K562 (cell line): ENCODE results near the gene MLIP. TPM values are rescaled to one million over a fixed set of nuclear protein-coding genes. Genes with fewer than 3 reads are reported as not detected.

Experiments
- ATAC-seq: fragments of 200-7000 bp; cut with Tn5 transposase; 3 replicates; pipeline ENCODE4 v1.9.1; 2020; ENCODE audit warnings: moderate library complexity
- BruUV-seq: library from RNA; stranded (reverse); fragments of 400-500 nt; replicated peaks from 2 replicates; lab custom pipeline; 2021; lab: Mats Ljungman, UMichigan
- CTCF ChIA-PET: fragments of 300-600 bp; formaldehyde crosslinking; extraction: SDS; loops from one replicate; lab custom pipeline; 2021; ENCODE audit warnings: low intra/inter-chr PET ratio; lab: Yijun Ruan, JAX
- POLR2A ChIA-PET: fragments of 300-600, 350-650 bp; sonication (Branson Sonifier 250); formaldehyde crosslinking; extraction: SDS; loops from one replicate; lab custom pipeline; 2021; ENCODE audit warnings: antibody characterized with exemption, inconsistent platforms; lab: Yijun Ruan, JAX
- DNase-seq, 4 experiments: peaks; one replicate each; pipeline versions ENCODE4 v3.0.0 to v3.0.0-alpha.2; 2011 to 2018; ENCODE audit warnings: low spot score in 3 of 4, mixed read lengths in 3 of 4; ENCODE audit errors: extremely low read depth in 1 of 4
- FAIRE-seq: peaks from 2 replicates; lab custom pipeline; 2011; peaks lifted over from hg19 to GRCh38; lab: Jason Lieb, UNC
- H2AFZ ChIP-seq: 2 replicates; pipeline ENCODE4 v1.6.0; 2011; ENCODE audit warnings: low read depth, low read length, control low read depth, inconsistent platforms
- H3K27ac ChIP-seq: fragments of 200-600 bp; 3 replicates; pipeline ENCODE4 v1.8.0; 2011; ENCODE audit warnings: low read depth, mild to moderate bottlenecking, control low read depth, inconsistent platforms, low read length, moderate library complexity, mixed read lengths; ENCODE audit errors: extremely low read depth
- H3K27me3 ChIP-seq, 2 experiments: fragments of 300-600 bp in 1 of 2; 2 replicates in 1 of 2; 3 replicates in 1 of 2; pipeline versions ENCODE4 v1.6.0 to v1.8.0; 2011; ENCODE audit warnings: inconsistent platforms in 2 of 2, low read length in 2 of 2, mild to moderate bottlenecking in 1 of 2, mixed read lengths in 1 of 2, moderate library complexity in 1 of 2; ENCODE audit not compliant: control insufficient read depth in 2 of 2, insufficient read depth in 2 of 2
- H3K36me3 ChIP-seq: fragments of 300-600 bp; 3 replicates; pipeline ENCODE4 v1.8.0; 2011; ENCODE audit warnings: mild to moderate bottlenecking, low read length, inconsistent platforms; ENCODE audit not compliant: control insufficient read depth, insufficient read depth
- H3K4me1 ChIP-seq, 2 experiments: fragments of 200-600 bp in 1 of 2; replicated peaks in 1 of 2; 2 replicates in 1 of 2; 3 replicates in 1 of 2; pipeline versions ENCODE4 v1.5.1 to v1.8.0; 2011; ENCODE audit warnings: inconsistent platforms in 2 of 2, low read length in 2 of 2, mild to moderate bottlenecking in 1 of 2, mixed read lengths in 1 of 2, moderate library complexity in 1 of 2; ENCODE audit not compliant: control insufficient read depth in 2 of 2, insufficient read depth in 2 of 2
- H3K4me2 ChIP-seq: 2 replicates; pipeline ENCODE4 v1.6.1; 2011; ENCODE audit warnings: low read length, control low read depth, inconsistent platforms, mixed read lengths; ENCODE audit not compliant: insufficient read depth
- H3K4me3 ChIP-seq: fragments of 200-600 bp; sonication (generic), shearing (Covaris generic); 2 replicates; pipeline ENCODE4 v1.5.1; 2016; ENCODE audit warnings: control low read depth, inconsistent platforms
- H3K79me2 ChIP-seq: fragments of 200-600 bp; 3 replicates; pipeline ENCODE4 v1.8.0; 2011; ENCODE audit warnings: low read length, inconsistent platforms; ENCODE audit not compliant: control insufficient read depth, insufficient read depth
- H3K9ac ChIP-seq, 2 experiments: 2 replicates each; pipeline versions ENCODE4 v1.6.0 to v1.6.1; 2011; ENCODE audit warnings: low read depth in 2 of 2, low read length in 2 of 2, control low read depth in 1 of 2, inconsistent platforms in 1 of 2, mild to moderate bottlenecking in 1 of 2, mixed read lengths in 1 of 2; ENCODE audit not compliant: insufficient read depth in 1 of 2
- H3K9me1 ChIP-seq: one replicate; pipeline ENCODE4 v1.6.0; 2011; ENCODE audit warnings: inconsistent platforms, mild to moderate bottlenecking, low read length, moderate library complexity; ENCODE audit not compliant: control insufficient read depth, insufficient read depth
- H3K9me3 ChIP-seq: replicated peaks from 2 replicates; pipeline ENCODE4 v1.5.1; 2011; ENCODE audit warnings: low read depth, low read length, inconsistent platforms; ENCODE audit not compliant: control insufficient read depth, insufficient read depth
- H4K20me1 ChIP-seq: replicated peaks from 2 replicates; pipeline ENCODE4 v1.6.1; 2011; ENCODE audit warnings: low read length, inconsistent platforms, mixed read lengths; ENCODE audit not compliant: control insufficient read depth, insufficient read depth
- CTCFL ChIP-seq: IDR thresholded peaks from 2 replicates; pipeline ENCODE4 v1.6.1; 2011; ENCODE audit warnings: borderline replicate concordance, low read depth, mild to moderate bottlenecking, moderate library complexity, low read length; ENCODE audit not compliant: insufficient read depth, poor library complexity, severe bottlenecking
- ESRRA ChIP-seq: fragments of 450-650 bp; IDR thresholded peaks from 2 replicates; pipeline ENCODE4 v1.6.1; 2014; ENCODE audit warnings: low read depth, mild to moderate bottlenecking, moderate library complexity, borderline replicate concordance
- KDM4B ChIP-seq, 2 experiments: fragments of 450-650 bp in 1 of 2; sonication (generic) in 1 of 2; IDR thresholded peaks; 2 replicates each; pipeline ENCODE4 v1.6.1; 2016 to 2017; ENCODE audit warnings: borderline replicate concordance in 2 of 2, antibody characterized with exemption in 1 of 2, low read depth in 1 of 2, mild to moderate bottlenecking in 1 of 2
- MTA3 ChIP-seq: fragments of 450-650 bp; formaldehyde crosslinking; IDR thresholded peaks from 2 replicates; pipeline ENCODE4 v1.6.1; 2017; ENCODE audit warnings: mild to moderate bottlenecking, borderline replicate concordance
- PCBP2 ChIP-seq: fragments of 200-400 bp; formaldehyde crosslinking; IDR thresholded peaks from 2 replicates; pipeline ENCODE4 v1.6.1; 2018; ENCODE audit warnings: low read length, low read depth, mild to moderate bottlenecking, moderate library complexity; ENCODE audit not compliant: poor library complexity, severe bottlenecking
- TCF3 ChIP-seq: sonication (generic); formaldehyde crosslinking; IDR thresholded peaks from 2 replicates; pipeline ENCODE4 v1.4.0; 2020; ENCODE audit warnings: mild to moderate bottlenecking, missing genetic modification reagents
- TEAD4 ChIP-seq, 2 experiments: sonication (generic) in 1 of 2; formaldehyde crosslinking in 1 of 2; IDR thresholded peaks; 2 replicates each; pipeline versions ENCODE4 v1.6.1 to v1.8.0; 2012 to 2022; ENCODE audit warnings: borderline replicate concordance in 1 of 2, inconsistent platforms in 1 of 2, low read length in 1 of 2, mild to moderate bottlenecking in 1 of 2, missing genetic modification reagents in 1 of 2
- ZC3H8 ChIP-seq: fragments of 450-650 bp; IDR thresholded peaks from 2 replicates; pipeline ENCODE4 v1.6.1; 2017
- ZNF583 ChIP-seq: fragments of 250-450 bp; sonication (Bioruptor Pico); IDR thresholded peaks from 2 replicates; pipeline ENCODE4 v1.4.0; 2020
- ZNF717 ChIP-seq: fragments of 250-450 bp; sonication (Bioruptor Pico); IDR thresholded peaks from 2 replicates; pipeline ENCODE4 v1.5.0; 2021
- whole genome bisulfite sequencing: fragments of 100-300 bp; shearing (Covaris generic); methylation state at CpG from one replicate; pipeline ENCODE4 v1.1.6; 2016; ENCODE audit warnings: low coverage, mixed read lengths; ENCODE audit not compliant: insufficient coverage; ENCODE audit errors: missing lambda C conversion rate; 5-methylcytosine and 5-hydroxymethylcytosine counted together
- in situ Hi-C: fragments of 300-500 bp; cut with MboI; formaldehyde crosslinking; loops from 4 replicates; pipeline ENCODE4 v1.15.0; 2018; ENCODE audit warnings: inconsistent platforms, mixed read lengths
- intact Hi-C: fragments of 100-400 bp; cut with micrococcal nuclease; formaldehyde crosslinking; loops from 2 replicates; pipeline ENCODE4 v1.14.2; 2022
- polyA plus RNA-seq, 8 experiments: library from polyadenylated mRNA; depleted of rRNA in 4 of 8; stranded (reverse) in 5 of 8; unstranded in 3 of 8; fragments of >200 nt; fragmentation: Nextera tagmentation in 2 of 8; fragmentation: Illumina TruSeq in 1 of 8; extraction: Ambion mirVana in 2 of 8; extraction: Trizol in 1 of 8; gene quantifications; 2 replicates each; pipeline versions ENCODE4 v1.2.1 to v1.2.3, GENCODE V29; 2011 to 2014; ENCODE audit warnings: inconsistent platforms in 1 of 8, missing spikeins in 1 of 8
- total RNA-seq, 7 experiments: library from RNA; depleted of rRNA in 6 of 7; stranded (reverse); fragments of >200 nt in 6 of 7; fragmentation: Illumina TruSeq in 2 of 7; extraction: Trizol in 2 of 7; gene quantifications; 2 replicates each; pipeline versions ENCODE4 v1.2.1 to v1.2.3, GENCODE V29; 2011 to 2021; ENCODE audit warnings: low replicate concordance in 1 of 7
- TF ChIP-seq, protein P1 (sequence below): sonication (generic); formaldehyde crosslinking; IDR thresholded peaks from 2 replicates; pipeline ENCODE4 v1.4.0; 2020; ENCODE audit warnings: mild to moderate bottlenecking, missing genetic modification reagents

The MLIP gene
- total and polyA plus RNA-seq, 9 of the 15 experiments (the other 6 are each of a cell fraction or from before 2014, with no cell fraction given): not detected

- H3K4me2 ChIP-seq: no peak overlapping the region
- H3K27me3 ChIP-seq: no peaks in the 10 kb centered on the region
- no peak overlapping the region for H2AFZ ChIP-seq
- in situ Hi-C loops (no loop called here), intact Hi-C loops (no loop called here)
- 0% methylated on average over 2 of the region's 2 CpGs for WGBS
- H3K9ac ChIP-seq: no peak overlapping the region
- no peaks in the 10 kb centered on the region for H3K9me1 ChIP-seq
- TF ChIP-seq KDM4B (IDR thresholded peaks at IDR 0.05; ENCODE audit: borderline replicate concordance in 2 of 2, low read depth in 1 of 2) (no peak), MTA3 (no peak), ZC3H8 (no peak), ZNF717 (no peak), ZNF583 (CRISPR knock-in tag) (no peak), PCBP2 (no peak), TCF3 (CRISPR knock-in tag) (no peak), TEAD4 (IDR thresholded peaks at IDR 0.05; ENCODE audit: low read length) (no peak), TEAD4 (CRISPR knock-in tag; IDR thresholded peaks at IDR 0.05; ENCODE audit: borderline replicate concordance) (no peak), CTCFL (no peak), ESRRA (no peak)
- TF ChIP-seq, protein P1, sequence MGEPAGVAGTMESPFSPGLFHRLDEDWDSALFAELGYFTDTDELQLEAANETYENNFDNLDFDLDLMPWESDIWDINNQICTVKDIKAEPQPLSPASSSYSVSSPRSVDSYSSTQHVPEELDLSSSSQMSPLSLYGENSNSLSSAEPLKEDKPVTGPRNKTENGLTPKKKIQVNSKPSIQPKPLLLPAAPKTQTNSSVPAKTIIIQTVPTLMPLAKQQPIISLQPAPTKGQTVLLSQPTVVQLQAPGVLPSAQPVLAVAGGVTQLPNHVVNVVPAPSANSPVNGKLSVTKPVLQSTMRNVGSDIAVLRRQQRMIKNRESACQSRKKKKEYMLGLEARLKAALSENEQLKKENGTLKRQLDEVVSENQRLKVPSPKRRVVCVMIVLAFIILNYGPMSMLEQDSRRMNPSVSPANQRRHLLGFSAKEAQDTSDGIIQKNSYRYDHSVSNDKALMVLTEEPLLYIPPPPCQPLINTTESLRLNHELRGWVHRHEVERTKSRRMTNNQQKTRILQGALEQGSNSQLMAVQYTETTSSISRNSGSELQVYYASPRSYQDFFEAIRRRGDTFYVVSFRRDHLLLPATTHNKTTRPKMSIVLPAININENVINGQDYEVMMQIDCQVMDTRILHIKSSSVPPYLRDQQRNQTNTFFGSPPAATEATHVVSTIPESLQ: no peak
- ChIA-PET CTCF (no interaction called here), POLR2A (no interaction called here)
- H3K4me1 ChIP-seq: no peaks in the 10 kb centered on the region
- H3K79me2 ChIP-seq: no peaks in the 10 kb centered on the region
- BruUV-seq: no TSS peak
- H3K4me3 ChIP-seq: no peak overlapping the region
- ATAC-seq (no peak), DNase-seq (no peak), FAIRE-seq (no peak)
- H3K27ac ChIP-seq: no peak overlapping the region
- H3K36me3 ChIP-seq: no peaks in the 10 kb centered on the region
- H3K9me3 ChIP-seq: peaks cover 1% of the 10 kb centered on the region; the same call in 1 of the 2 replicates
- H4K20me1 ChIP-seq: no peaks in the 10 kb centered on the region
Measured at GRCh38 chr6:54299542-54300269, 188.5 kb downstream of the MLIP start.
